CD4-positive, alpha-beta T cell (primary cell): ENCODE results near the gene MYO1E. TPM values are rescaled to one million over a fixed set of nuclear protein-coding genes. Genes with fewer than 3 reads are reported as not detected.

Source experiments
- ATAC-seq: fragments of 200-7000 bp; cut with Tn5 transposase; one replicate; pipeline ENCODE4 v1.10.0; 2022; ENCODE audit warnings: mild to moderate bottlenecking; ENCODE audit not compliant: poor library complexity
- CTCF ChIA-PET: fragments of 350-600 bp; sonication (Branson Sonifier 250); formaldehyde crosslinking; loops from one replicate; lab custom pipeline; 2021; ENCODE audit warnings: antibody characterized with exemption, inconsistent platforms; lab: Charles Lee
- POLR2A ChIA-PET: fragments of 350-600 bp; sonication (Branson Sonifier 250); formaldehyde crosslinking; loops from one replicate; lab custom pipeline; 2021; ENCODE audit warnings: antibody characterized with exemption, inconsistent platforms; lab: Charles Lee
- DNase-seq, 14 experiments: peaks; one replicate each; pipeline ENCODE4 v3.0.0-alpha.2; 2013 to 2020; ENCODE audit warnings: mixed read lengths in 2 of 14
- H3K27ac ChIP-seq, 2 donors: one replicate each; pipeline versions ENCODE4 v1.5.1 to v1.7.0; 2013; ENCODE audit warnings: low read length in 2 of 2, low read depth in 1 of 2, mild to moderate bottlenecking in 1 of 2
- H3K27me3 ChIP-seq, 2 experiments: 1 replicate in 1 of 2; 2 replicates in 1 of 2; pipeline versions ENCODE4 v1.6.1 to v1.7.0; 2013; ENCODE audit warnings: low read length in 2 of 2, control low read depth in 1 of 2, mild to moderate bottlenecking in 1 of 2, moderate library complexity in 1 of 2; ENCODE audit not compliant: insufficient read depth in 2 of 2, control insufficient read depth in 1 of 2
- H3K36me3 ChIP-seq: one replicate; pipeline ENCODE4 v1.6.1; 2013; ENCODE audit warnings: low read length, control low read depth; ENCODE audit not compliant: insufficient read depth
- H3K4me1 ChIP-seq: one replicate; pipeline ENCODE4 v1.6.1; 2013; ENCODE audit warnings: low read length, control low read depth; ENCODE audit not compliant: insufficient read depth
- H3K4me3 ChIP-seq: one replicate; pipeline ENCODE4 v1.5.1; 2013; ENCODE audit warnings: mild to moderate bottlenecking, low read length, moderate library complexity
- H3K9me3 ChIP-seq, 2 experiments: 1 replicate in 1 of 2; 2 replicates in 1 of 2; pipeline versions ENCODE4 v1.6.1 to v1.7.0; 2013; ENCODE audit warnings: low read length in 2 of 2, mild to moderate bottlenecking in 2 of 2, control low read depth in 1 of 2, moderate library complexity in 1 of 2; ENCODE audit not compliant: control insufficient read depth in 1 of 2, insufficient read depth in 1 of 2
- H3K27ac Mint-ChIP-seq: one replicate; pipeline ENCODE4 v1.8.0; 2020; ENCODE audit warnings: mixed read lengths
- H3K27me3 Mint-ChIP-seq: one replicate; pipeline ENCODE4 v1.8.0; 2021; ENCODE audit warnings: mixed read lengths
- H3K36me3 Mint-ChIP-seq: one replicate; pipeline ENCODE4 v1.8.0; 2021; ENCODE audit warnings: low read depth, mixed read lengths
- H3K4me1 Mint-ChIP-seq: one replicate; pipeline ENCODE4 v1.8.0; 2021; ENCODE audit warnings: low read depth, mixed read lengths
- H3K4me3 Mint-ChIP-seq: one replicate; pipeline ENCODE4 v1.8.0; 2020; ENCODE audit warnings: mild to moderate bottlenecking, mixed read lengths
- H3K9me3 Mint-ChIP-seq: one replicate; pipeline ENCODE4 v1.8.0; 2020; ENCODE audit warnings: mixed read lengths
- intact Hi-C, 2 experiments: fragments of 100-400 bp; cut with DNase I in 1 of 2; cut with micrococcal nuclease in 1 of 2; formaldehyde crosslinking; loops; one replicate each; pipeline versions ENCODE4 v1.15.1 to v1.9.0; 2023 to 2025; cut with DNase I, micrococcal nuclease
- total RNA-seq, 174 experiments: library from RNA in 2 of 174; stranded (reverse) in 2 of 174; gene quantifications; one replicate each; pipeline ENCODE4 v1.2.3 and lab custom pipeline; 2021 to 2026
- TF ChIP-seq, protein P1 (sequence below): fragments of 200-600 bp; IDR thresholded peaks from one replicate; pipeline ENCODE4 v1.8.0; 2022; ENCODE audit warnings: antibody characterized with exemption, mild to moderate bottlenecking

The MYO1E gene
- total RNA-seq, 2 experiments from 2014 or later = 0.59 to 0.63 TPM

- peak overlapping the region in 1 of 2 donors; percentile 45 for H3K27ac ChIP-seq
- DNase-seq = peak; percentile 28 to 86 (median 46)
- H3K36me3 ChIP-seq = no peaks in the 10 kb centered on the region
- ChIA-PET CTCF (interaction anchor here (0.7 kb wide), 1 partner anchor 840 kb away, joined by 4 read pairs; no protein-coding TSS in a partner anchor), POLR2A (interaction anchor here (0.7 to 1.1 kb wide), 4 partner anchors 22 to 105 kb away, joined by 3 to 4 read pairs (median 3); no protein-coding TSS in a partner anchor)
- Mint-ChIP-seq H3K27me3 (no peaks in the 10 kb centered on the region), H3K9me3 (no peaks in the 10 kb centered on the region), H3K4me1 (peaks cover 37% of the 10 kb centered on the region), H3K27ac (peak overlapping the region; percentile 64), H3K36me3 (no peaks in the 10 kb centered on the region), H3K4me3 (peak overlapping the region; percentile 62)
- H3K9me3 ChIP-seq = no peaks in the 10 kb centered on the region
- peak overlapping the region; percentile 21 for H3K4me3 ChIP-seq
- TF ChIP-seq, protein P1, sequence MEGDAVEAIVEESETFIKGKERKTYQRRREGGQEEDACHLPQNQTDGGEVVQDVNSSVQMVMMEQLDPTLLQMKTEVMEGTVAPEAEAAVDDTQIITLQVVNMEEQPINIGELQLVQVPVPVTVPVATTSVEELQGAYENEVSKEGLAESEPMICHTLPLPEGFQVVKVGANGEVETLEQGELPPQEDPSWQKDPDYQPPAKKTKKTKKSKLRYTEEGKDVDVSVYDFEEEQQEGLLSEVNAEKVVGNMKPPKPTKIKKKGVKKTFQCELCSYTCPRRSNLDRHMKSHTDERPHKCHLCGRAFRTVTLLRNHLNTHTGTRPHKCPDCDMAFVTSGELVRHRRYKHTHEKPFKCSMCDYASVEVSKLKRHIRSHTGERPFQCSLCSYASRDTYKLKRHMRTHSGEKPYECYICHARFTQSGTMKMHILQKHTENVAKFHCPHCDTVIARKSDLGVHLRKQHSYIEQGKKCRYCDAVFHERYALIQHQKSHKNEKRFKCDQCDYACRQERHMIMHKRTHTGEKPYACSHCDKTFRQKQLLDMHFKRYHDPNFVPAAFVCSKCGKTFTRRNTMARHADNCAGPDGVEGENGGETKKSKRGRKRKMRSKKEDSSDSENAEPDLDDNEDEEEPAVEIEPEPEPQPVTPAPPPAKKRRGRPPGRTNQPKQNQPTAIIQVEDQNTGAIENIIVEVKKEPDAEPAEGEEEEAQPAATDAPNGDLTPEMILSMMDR = no peak
- H3K27me3 ChIP-seq = no peaks in the 10 kb centered on the region
- peak; percentile 99 for ATAC-seq
- H3K4me1 ChIP-seq = peaks cover 22% of the 10 kb centered on the region
- intact Hi-C loops = no loop called here
These were observed 72.6 kb downstream of the MYO1E start for GRCh38 chr15:59299929-59300617.

- Mint-ChIP-seq H3K36me3 (no peaks in the 10 kb centered on the region), H3K27ac (no peak overlapping the region), H3K9me3 (no peaks in the 10 kb centered on the region), H3K4me3 (no peak overlapping the region), H3K4me1 (peaks cover 37% of the 10 kb centered on the region), H3K27me3 (no peaks in the 10 kb centered on the region)
- Histone ChIP-seq H3K36me3 (no peaks in the 10 kb centered on the region), H3K4me1 (peaks cover 22% of the 10 kb centered on the region), H3K9me3 (no peaks in the 10 kb centered on the region), H3K4me3 (no peak overlapping the region), H3K27ac (no peak overlapping the region), H3K27me3 (no peaks in the 10 kb centered on the region)
- no peak for ATAC-seq
- DNase-seq = no peak
- ChIA-PET CTCF (no interaction called here), POLR2A (interaction anchor here (1.1 kb wide), 1 partner anchor 23 kb away, joined by 3 read pairs; no protein-coding TSS in a partner anchor)
- intact Hi-C loops = no loop called here
- TF ChIP-seq, protein P1 = no peak
These were observed 73.8 kb downstream of the MYO1E start for GRCh38 chr15:59298854-59299250.

DNA sequence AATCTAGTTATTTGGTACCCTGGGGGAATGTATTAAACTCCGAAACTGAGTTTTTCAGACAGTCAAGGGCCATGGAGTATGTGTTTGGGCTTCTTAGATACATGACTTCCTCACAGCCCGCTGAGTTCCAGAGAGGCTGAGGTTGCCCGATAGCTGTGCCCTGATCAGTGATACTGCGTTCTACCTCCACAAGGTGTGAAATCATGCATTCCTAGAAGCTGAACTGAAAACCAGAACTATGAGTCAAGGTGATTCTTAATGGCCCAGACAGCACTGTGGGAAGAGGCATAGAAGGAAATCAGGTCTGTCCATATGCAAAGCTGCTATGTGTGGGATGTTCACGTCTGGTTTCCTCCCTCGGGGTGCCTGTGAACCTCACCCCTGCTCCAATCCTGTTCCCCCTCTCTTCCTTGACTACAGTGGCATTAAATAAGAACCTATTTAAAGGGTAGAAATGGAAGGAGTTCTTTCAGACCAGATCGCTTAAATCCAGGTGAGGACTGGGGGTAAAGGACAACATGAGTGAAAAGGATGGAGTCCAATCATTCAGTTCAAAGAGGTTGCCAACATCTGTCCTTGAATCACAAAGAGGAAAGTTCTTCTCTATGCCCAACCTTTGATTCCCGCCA lies 74.3 kb downstream of the MYO1E start:
- Histone ChIP-seq H3K4me1 (peaks cover 22% of the 10 kb centered on the region), H3K9me3 (no peaks in the 10 kb centered on the region), H3K4me3 (no peak overlapping the region), H3K36me3 (no peaks in the 10 kb centered on the region), H3K27ac (no peak overlapping the region), H3K27me3 (no peaks in the 10 kb centered on the region)
- peak in 3 of 14 experiments; percentile 3 to 9 (median 8) for DNase-seq
- Mint-ChIP-seq H3K4me1 (peaks cover 37% of the 10 kb centered on the region), H3K27ac (no peak overlapping the region), H3K27me3 (no peaks in the 10 kb centered on the region), H3K36me3 (no peaks in the 10 kb centered on the region), H3K9me3 (no peaks in the 10 kb centered on the region), H3K4me3 (no peak overlapping the region)
- no peak for ATAC-seq
- TF ChIP-seq, protein P1 = no peak
- ChIA-PET POLR2A (no interaction called here), CTCF (no interaction called here)
- intact Hi-C loops = no loop called here
